Activated naive CD4-positive, alpha-beta T cell treated with anti-CD3 and anti-CD28 coated beads, Interleukin-2, amount 50 U/mL, for 24 hours (primary cell): ENCODE measurements around the gene ANKRD39.
"Not testable (repeated sequence)": the region's sequence is repeated elsewhere in the genome, so short reads cannot be mapped to it uniquely, and the experiment has no call there.

Experiments used
- H3K27ac Mint-ChIP-seq: one replicate; pipeline ENCODE4 v1.8.0; 2021; ENCODE audit warnings: mild to moderate bottlenecking, mixed read lengths
- H3K27me3 Mint-ChIP-seq: one replicate; pipeline ENCODE4 v1.8.0; 2021; ENCODE audit warnings: mixed read lengths
- H3K36me3 Mint-ChIP-seq: one replicate; pipeline ENCODE4 v1.8.0; 2021; ENCODE audit warnings: mixed read lengths
- H3K4me1 Mint-ChIP-seq: one replicate; pipeline ENCODE4 v1.8.0; 2021; ENCODE audit warnings: mixed read lengths
- H3K4me3 Mint-ChIP-seq: one replicate; pipeline ENCODE4 v1.8.0; 2021; ENCODE audit warnings: mild to moderate bottlenecking, mixed read lengths
- H3K9me3 Mint-ChIP-seq: one replicate; pipeline ENCODE4 v1.8.0; 2021; ENCODE audit warnings: mixed read lengths

The ANKRD39 gene

DNA sequence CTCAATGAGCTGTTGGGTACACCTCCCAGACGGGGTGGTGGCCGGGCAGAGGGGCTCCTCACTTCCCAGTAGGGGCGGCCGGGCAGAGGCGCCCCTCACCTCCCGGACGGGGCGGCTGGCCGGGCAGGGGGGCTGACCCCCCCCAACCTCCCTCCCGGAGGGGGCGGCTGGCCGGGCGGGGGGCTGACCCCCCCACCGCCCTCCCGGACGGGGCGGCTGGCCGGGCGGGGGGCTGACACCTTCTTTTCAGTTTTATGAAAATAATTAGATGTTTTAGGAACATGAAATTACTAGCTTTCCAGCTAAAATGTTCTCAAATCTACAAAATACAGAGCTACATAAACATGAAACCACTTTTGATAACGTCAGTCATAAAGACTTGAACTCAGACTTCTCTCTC, 51.9 kb downstream of the ANKRD39 start:
- H3K4me1 Mint-ChIP-seq = peaks cover 22% of the 10 kb centered on the region
- not testable (repeated sequence) for H3K27me3 Mint-ChIP-seq, H3K36me3 Mint-ChIP-seq, H3K27ac Mint-ChIP-seq, H3K4me3 Mint-ChIP-seq, H3K9me3 Mint-ChIP-seq

DNA sequence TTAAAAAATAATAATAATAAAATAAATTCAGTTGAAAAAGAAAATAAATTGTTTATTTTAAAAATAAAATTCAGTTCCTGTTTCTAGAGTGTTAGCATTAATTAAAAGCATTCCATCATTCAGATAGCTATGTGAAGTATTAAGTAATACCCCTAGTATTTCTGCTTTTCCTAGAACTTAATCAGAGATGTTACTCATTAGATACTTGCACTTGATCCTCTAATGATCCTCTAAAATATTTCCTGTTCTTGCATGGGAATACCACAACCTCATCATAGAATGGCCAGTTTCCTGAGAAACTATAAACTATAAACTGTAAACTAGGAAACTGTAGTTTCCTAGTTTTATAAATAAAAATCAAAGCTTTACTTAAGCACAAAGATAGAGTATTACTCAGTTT, 52.8 kb downstream of the ANKRD39 start:
- Mint-ChIP-seq H3K4me1 (peaks cover 22% of the 10 kb centered on the region), H3K9me3 (no peaks in the 10 kb centered on the region), H3K27me3 (no peaks in the 10 kb centered on the region), H3K36me3 (no peaks in the 10 kb centered on the region), H3K27ac (no peak overlapping the region), H3K4me3 (no peak overlapping the region)

DNA sequence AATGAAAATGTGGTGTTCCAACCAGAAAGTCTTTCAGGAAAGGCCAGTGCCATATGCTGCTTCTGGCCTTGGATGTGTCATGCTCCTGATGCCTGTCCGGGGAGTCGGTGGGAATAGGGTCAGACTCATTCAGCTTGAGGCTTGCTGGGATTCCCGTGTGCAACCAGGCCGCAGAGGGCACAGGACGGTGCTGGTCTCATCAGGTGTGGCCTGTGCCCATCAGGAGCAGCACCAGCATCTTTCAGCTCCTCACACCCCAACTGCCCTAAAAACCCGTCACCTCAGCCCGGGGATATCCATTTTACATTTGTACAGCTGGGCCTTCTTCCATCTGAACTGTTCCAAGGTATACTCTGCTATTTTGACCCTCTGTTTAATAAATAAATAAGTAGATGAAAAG, 55.1 kb downstream of the ANKRD39 start:
- no peak overlapping the region for H3K27ac Mint-ChIP-seq
- no peaks in the 10 kb centered on the region for H3K27me3 Mint-ChIP-seq
- H3K4me3 Mint-ChIP-seq = no peak overlapping the region
- H3K9me3 Mint-ChIP-seq = no peaks in the 10 kb centered on the region
- H3K4me1 Mint-ChIP-seq = peaks cover 16% of the 10 kb centered on the region
- H3K36me3 Mint-ChIP-seq = peaks cover 2% of the 10 kb centered on the region

DNA sequence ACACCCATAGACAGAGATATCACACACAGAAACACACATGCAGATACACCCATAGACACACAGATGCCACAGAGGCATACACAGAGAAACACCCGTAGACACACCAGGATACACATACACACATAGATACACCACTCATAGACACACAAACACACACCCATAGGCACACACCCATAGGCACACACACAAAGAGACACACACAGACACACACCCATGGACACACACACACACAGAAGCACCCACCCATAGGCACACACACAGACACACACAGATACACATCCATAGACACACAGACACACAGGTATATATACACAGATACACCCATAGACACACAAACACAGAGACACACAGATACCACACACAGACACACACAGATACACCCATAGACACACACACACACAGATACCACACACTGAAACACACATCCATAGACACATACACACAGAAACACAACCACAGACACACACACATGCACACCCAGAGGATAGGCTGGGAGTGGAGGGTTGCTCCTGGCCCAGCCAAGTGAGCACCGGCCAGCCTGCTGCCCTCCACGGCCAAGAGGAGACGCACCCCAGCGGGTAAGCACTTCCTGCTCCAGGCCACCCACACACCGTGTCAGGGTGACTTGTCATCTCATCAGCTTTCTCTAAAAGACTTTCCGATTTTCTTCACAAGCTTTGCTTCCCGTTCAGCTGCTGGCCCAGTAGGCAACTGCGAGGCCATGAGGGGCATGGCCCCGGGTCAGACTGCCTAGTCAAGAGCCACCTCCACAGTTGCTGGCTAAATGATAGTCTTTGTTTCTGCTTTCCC, 55.8 kb downstream of the ANKRD39 start:
- Mint-ChIP-seq H3K4me3 (no peak overlapping the region), H3K36me3 (peaks cover 2% of the 10 kb centered on the region), H3K27ac (no peak overlapping the region), H3K9me3 (no peaks in the 10 kb centered on the region), H3K4me1 (peaks cover 10% of the 10 kb centered on the region), H3K27me3 (no peaks in the 10 kb centered on the region)

DNA sequence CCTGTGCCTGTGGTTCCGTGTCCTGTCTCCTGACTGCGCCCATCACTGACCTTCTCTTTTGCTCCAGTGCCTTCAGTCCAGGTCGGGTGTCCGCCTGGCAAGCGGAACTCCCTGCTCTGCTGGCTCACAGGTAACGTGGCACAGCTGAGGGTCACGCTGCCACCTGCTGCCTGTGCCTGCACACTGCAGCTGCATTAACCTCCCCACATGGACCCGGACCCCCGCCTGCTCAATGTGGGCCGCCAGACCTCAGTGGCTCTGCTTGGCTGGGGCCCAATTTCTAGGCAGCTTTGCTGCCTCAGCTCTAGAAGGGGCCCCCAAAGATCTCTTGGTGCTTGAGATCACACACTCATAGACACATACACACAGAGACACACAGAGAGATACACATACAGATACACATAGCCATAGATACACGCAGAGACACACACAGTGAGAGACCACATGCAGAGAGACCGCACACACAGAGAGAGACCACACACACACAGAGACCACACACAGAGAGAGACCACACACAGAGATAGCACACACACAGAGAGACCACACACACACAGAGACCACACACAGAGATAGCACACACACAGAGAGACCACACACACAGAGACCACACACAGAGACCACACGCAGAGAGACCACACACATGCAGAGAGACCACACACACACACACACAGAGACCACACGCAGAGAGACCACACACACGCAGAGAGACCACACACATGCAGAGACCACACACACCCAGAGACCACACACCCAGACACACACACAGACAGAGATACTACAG, 56.6 kb downstream of the ANKRD39 start:
- Mint-ChIP-seq H3K36me3 (peaks cover 2% of the 10 kb centered on the region), H3K9me3 (no peaks in the 10 kb centered on the region)

DNA sequence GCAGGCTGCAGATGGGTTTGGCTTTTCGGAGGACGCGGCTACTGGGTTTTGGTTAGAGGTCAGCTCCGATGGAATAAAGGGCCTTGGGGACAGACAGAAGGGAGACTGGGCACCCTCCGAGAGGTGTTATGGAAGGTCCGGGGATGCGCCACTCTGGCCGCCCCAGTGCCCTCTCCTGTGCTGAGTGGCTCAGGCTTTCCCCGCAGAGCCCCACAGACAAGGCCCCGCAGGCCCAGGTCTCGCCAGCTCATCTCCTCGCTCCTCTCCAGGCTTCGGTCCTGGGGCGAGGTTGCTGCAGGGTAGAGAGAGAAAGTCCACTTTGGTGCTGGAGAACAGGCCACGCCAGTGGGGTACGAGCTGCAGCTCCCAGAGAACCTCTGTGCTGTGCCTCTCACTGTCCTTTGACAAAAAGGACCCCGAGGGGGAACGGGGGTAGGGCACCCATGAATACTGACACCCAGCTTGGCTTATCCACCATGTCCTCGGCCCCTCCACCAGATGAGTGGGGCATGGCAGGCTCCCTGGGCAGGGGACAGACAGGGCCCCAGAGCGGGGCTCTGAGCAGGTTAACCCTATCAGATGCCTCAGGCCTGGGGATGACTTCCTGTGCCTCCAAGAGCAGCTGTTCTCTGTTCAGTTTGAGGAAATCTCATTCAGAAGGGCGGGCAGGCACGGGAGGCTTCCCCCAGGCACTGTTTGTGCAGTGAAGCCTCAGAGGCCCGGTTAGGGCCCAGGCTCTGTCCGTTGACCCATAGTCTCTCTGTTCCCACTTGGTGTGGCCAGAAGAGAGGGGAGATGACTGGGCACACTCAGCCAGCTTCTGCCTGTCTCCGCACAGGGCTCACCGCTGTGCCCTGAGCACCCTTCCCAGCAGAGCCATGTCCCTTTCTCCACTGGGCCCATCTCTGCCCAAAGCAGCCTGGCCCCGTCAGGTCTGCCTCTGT, 57.5 kb downstream of the ANKRD39 start:
- Mint-ChIP-seq H3K27ac (no peak overlapping the region), H3K36me3 (peaks cover 2% of the 10 kb centered on the region), H3K4me3 (no peak overlapping the region), H3K27me3 (no peaks in the 10 kb centered on the region), H3K9me3 (no peaks in the 10 kb centered on the region), H3K4me1 (no peaks in the 10 kb centered on the region)

More for the DNA sequence above, 56.6 kb downstream of the ANKRD39 start:
- H3K4me3 Mint-ChIP-seq = no peak overlapping the region
- no peaks in the 10 kb centered on the region for H3K27me3 Mint-ChIP-seq
- H3K27ac Mint-ChIP-seq = no peak overlapping the region
- peaks cover 2% of the 10 kb centered on the region for H3K4me1 Mint-ChIP-seq

DNA sequence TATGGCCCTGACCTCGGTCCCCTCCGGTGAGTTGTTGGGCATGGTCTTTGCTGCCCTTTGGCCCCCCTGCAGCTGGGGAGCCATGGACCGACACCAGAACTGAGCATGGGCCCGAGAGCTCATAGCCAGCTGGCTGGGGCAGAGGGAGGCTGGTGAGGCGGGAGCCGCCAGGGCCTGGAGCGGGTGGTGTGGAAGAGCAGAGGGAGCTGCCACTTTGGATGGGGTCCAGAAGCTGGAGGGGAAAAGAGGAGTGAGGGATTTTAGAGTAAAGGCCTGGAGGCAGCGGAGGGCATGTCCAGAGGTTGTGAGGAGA, 58.2 kb downstream of the ANKRD39 start:
- H3K27ac Mint-ChIP-seq = no peak overlapping the region
- no peak overlapping the region for H3K4me3 Mint-ChIP-seq
- peaks cover 2% of the 10 kb centered on the region for H3K36me3 Mint-ChIP-seq
- no peaks in the 10 kb centered on the region for H3K27me3 Mint-ChIP-seq
- no peaks in the 10 kb centered on the region for H3K4me1 Mint-ChIP-seq
- no peaks in the 10 kb centered on the region for H3K9me3 Mint-ChIP-seq

DNA sequence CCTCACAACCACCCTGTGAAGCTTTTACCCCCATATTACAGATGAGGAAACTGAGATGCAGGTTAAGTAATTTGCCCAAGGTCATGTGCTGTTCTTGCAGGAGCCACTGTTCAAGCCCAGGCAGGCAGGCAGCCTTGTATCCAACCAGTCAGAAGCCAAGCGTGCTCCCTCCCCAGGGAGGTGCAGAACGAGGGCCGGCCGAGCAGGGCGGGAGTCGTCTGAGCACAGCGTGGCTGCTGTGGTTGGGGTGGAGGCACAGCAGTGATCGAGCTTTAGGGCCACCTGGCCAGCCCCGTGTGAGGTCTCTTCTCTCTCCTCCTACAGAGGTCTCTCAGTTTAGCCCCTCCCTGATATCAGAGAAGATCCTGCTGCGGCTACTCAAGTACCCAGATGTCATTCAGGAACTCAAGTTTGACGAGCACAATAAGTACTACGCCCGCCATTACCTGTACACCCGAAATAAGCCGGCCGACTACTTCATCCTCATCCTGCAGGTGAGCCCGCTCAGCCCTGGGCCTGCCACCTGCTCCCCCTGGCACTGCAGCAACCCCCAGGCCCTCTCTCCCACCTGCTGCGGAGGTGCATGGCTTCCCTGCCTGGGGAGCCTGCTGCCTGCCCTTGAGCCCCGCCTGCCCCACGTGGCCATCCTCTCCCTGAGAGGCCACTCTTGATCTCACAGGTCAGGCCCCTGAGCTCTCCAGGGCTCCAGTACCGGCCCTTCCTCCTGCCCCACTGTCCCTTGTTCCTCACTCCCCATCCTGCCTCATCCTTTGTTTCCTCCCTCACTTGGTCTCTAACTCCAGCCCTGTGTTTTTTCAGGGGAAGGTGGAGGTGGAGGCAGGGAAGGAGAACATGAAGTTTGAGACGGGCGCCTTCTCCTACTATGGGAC, 58.8 kb downstream of the ANKRD39 start:
- Mint-ChIP-seq H3K27ac (no peak overlapping the region), H3K9me3 (no peaks in the 10 kb centered on the region), H3K36me3 (peaks cover 2% of the 10 kb centered on the region), H3K27me3 (no peaks in the 10 kb centered on the region), H3K4me3 (no peak overlapping the region), H3K4me1 (no peaks in the 10 kb centered on the region)
